A673 (cell line): ENCODE measurements around the gene STAP2. TPM values are rescaled to one million over a fixed set of nuclear protein-coding genes. Genes with fewer than 3 reads are reported as not detected.
A peak's percentile ranks its signal among the peaks of the same experiment; 100 is the strongest.

ENCODE experiments used
- BruUV-seq: library from RNA; stranded (reverse); fragments of 400-500 nt; replicated peaks from 2 replicates; lab custom pipeline; 2021; lab: Mats Ljungman, UMichigan
- CTCF ChIA-PET: fragments of 300-600 bp; sonication (Branson Sonifier 250); formaldehyde crosslinking; loops from one replicate; lab custom pipeline; 2022; ENCODE audit warnings: antibody characterized with exemption; lab: Charles Lee
- POLR2A ChIA-PET: fragments of 300-600 bp; sonication (Branson Sonifier 250); formaldehyde crosslinking; loops from one replicate; lab custom pipeline; 2022; ENCODE audit warnings: antibody characterized with exemption; ENCODE audit not compliant: low non-redundant PET; lab: Charles Lee
- DNase-seq: peaks from one replicate; pipeline ENCODE4 v3.0.0-alpha.2; 2015; ENCODE audit warnings: low spot score
- H3K27ac ChIP-seq: fragments of 200-600 bp; sonication (generic); 2 replicates; pipeline ENCODE4 v1.5.1; 2016; ENCODE audit warnings: mixed run types, low read depth, mild to moderate bottlenecking, mixed read lengths, antibody characterized with exemption, low read length; ENCODE audit not compliant: poor library complexity, severe bottlenecking
- H3K27me3 ChIP-seq: fragments of 200-600 bp; sonication (generic); replicated peaks from 2 replicates; pipeline ENCODE4 v1.6.1; 2017; ENCODE audit warnings: mixed run types, low read depth, mild to moderate bottlenecking, mixed read lengths, antibody characterized with exemption, low read length; ENCODE audit not compliant: insufficient read depth, poor library complexity
- H3K36me3 ChIP-seq: fragments of 200-600 bp; sonication (generic); 2 replicates; pipeline ENCODE4 v1.6.1; 2016; ENCODE audit warnings: mixed run types, mild to moderate bottlenecking, mixed read lengths, antibody characterized with exemption, low read length; ENCODE audit not compliant: insufficient read depth, poor library complexity, severe bottlenecking
- H3K4me1 ChIP-seq: fragments of 200-600 bp; sonication (generic); 2 replicates; pipeline ENCODE4 v1.6.1; 2017; ENCODE audit warnings: mixed run types, mild to moderate bottlenecking, mixed read lengths, antibody characterized with exemption, low read length; ENCODE audit not compliant: insufficient read depth, poor library complexity, severe bottlenecking
- H3K4me3 ChIP-seq: fragments of 200-600 bp; sonication (generic); 2 replicates; pipeline ENCODE4 v1.5.1; 2016; ENCODE audit warnings: low read depth, mixed run types, mild to moderate bottlenecking, mixed read lengths, low read length; ENCODE audit not compliant: poor library complexity, severe bottlenecking
- H3K9me3 ChIP-seq: fragments of 200-600 bp; sonication (generic); 2 replicates; pipeline ENCODE4 v1.6.1; 2016; ENCODE audit warnings: mixed run types, low read depth, mild to moderate bottlenecking, mixed read lengths, antibody characterized with exemption, low read length; ENCODE audit not compliant: poor library complexity, severe bottlenecking
- EZH2 ChIP-seq: fragments of 200-600 bp; sonication (generic); IDR thresholded peaks from 2 replicates; pipeline ENCODE4 v1.6.1; 2017; ENCODE audit warnings: borderline replicate concordance, low read depth, mild to moderate bottlenecking, mixed read lengths, antibody characterized with exemption, low read length; ENCODE audit not compliant: poor library complexity, severe bottlenecking
- intact Hi-C: fragments of 100-400 bp; cut with micrococcal nuclease; formaldehyde crosslinking; loops from one replicate; pipeline ENCODE4 v1.10.0; 2022; ENCODE audit not compliant: unreplicated experiment
- total RNA-seq: library from RNA; stranded (reverse); gene quantifications from 2 replicates; pipeline ENCODE4 v1.2.3, GENCODE V29; 2021
- TF ChIP-seq, protein P1 (sequence below): fragments of 300-800, 200-600 bp; sonication (generic); conservative IDR thresholded peaks from 2 replicates; pipeline ENCODE4 v1.5.1; 2017; ENCODE audit warnings: low read depth, mild to moderate bottlenecking, antibody characterized with exemption, low read length, moderate library complexity, mixed read lengths

The STAP2 gene
- total RNA-seq, 1 experiment from 2014 or later, result 2.0 TPM

DNA sequence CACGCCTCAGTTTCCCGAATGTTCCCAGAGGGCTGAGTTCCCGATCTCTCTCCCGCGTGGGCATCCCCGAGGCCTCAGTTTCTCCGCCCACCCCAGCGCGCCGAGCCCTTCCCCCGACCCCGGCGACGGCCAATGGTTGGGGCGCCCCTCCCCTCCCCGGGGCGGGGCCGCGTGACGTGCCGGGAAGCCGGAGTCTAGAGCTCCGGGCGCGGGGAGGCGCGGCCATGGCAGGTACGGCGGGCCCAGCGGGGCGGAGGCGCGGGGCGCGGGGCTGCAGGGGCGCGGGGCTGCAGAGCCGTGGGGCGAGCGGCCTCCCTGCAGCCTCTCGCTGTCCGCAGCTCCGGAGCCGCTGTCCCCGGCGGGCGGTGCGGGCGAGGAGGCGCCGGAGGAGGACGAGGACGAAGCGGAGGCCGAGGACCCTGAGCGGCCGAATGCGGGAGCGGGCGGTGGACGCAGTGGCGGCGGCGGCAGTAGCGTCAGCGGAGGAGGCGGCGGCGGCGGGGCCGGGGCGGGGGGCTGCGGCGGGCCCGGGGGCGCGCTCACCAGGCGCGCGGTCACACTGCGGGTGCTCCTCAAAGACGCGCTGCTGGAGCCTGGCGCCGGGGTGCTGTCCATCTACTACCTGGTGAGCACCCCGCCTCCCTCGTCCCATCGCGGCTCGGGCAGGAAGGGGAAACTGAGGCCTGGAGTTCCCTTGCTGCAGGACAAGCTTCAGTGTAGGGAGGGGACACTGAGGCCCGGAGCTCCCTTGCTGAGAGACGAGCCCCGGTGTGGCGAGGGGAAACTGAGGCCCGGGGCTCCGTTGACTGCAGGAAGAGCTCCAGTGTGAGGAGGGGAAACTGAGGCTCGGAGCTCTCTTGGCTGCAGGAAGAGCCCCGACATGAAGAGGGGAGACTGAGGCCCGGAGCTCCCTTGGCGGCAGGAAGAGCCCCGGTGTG is 5.0 kb upstream of the STAP2 start, which contains the start of gene MPND:
Gene MPND, plus strand, starts transcription at position 193 of the 938 bp plus-strand sequence. Its CDS starts 32 bp downstream, at position 225.
- Histone ChIP-seq H3K27ac (peak within 1 kb of the TSS; percentile 91), H3K27me3 (no peaks in the 10 kb centered on the region), H3K4me1 (peaks cover 1% of the 10 kb centered on the region), H3K4me3 (peak within 1 kb of the TSS; percentile 68), H3K9me3 (no peaks in the 10 kb centered on the region), H3K36me3 (no peaks in the 10 kb centered on the region)
- ChIA-PET POLR2A (interaction anchor here (0.6 to 0.7 kb wide), 2 partner anchors 96 to 356 kb away, joined by 3 to 14 read pairs; no protein-coding TSS in a partner anchor), CTCF (interaction anchor here (0.5 to 2.1 kb wide), 5 partner anchors 9 to 356 kb away, joined by 5 to 17 read pairs (median 6); no protein-coding TSS in a partner anchor)
- DNase-seq, result peak; percentile 93
- TF ChIP-seq, protein P1, sequence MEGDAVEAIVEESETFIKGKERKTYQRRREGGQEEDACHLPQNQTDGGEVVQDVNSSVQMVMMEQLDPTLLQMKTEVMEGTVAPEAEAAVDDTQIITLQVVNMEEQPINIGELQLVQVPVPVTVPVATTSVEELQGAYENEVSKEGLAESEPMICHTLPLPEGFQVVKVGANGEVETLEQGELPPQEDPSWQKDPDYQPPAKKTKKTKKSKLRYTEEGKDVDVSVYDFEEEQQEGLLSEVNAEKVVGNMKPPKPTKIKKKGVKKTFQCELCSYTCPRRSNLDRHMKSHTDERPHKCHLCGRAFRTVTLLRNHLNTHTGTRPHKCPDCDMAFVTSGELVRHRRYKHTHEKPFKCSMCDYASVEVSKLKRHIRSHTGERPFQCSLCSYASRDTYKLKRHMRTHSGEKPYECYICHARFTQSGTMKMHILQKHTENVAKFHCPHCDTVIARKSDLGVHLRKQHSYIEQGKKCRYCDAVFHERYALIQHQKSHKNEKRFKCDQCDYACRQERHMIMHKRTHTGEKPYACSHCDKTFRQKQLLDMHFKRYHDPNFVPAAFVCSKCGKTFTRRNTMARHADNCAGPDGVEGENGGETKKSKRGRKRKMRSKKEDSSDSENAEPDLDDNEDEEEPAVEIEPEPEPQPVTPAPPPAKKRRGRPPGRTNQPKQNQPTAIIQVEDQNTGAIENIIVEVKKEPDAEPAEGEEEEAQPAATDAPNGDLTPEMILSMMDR, result no peak; the same call in 1 of the 2 replicates
- TF ChIP-seq EZH2, result no peak
- BruUV-seq, result no TSS peak
- intact Hi-C loops, result loop anchor here (2.0 kb wide), 1 partner anchor 97 kb away; the partner anchor contains the start of gene YJU2

DNA sequence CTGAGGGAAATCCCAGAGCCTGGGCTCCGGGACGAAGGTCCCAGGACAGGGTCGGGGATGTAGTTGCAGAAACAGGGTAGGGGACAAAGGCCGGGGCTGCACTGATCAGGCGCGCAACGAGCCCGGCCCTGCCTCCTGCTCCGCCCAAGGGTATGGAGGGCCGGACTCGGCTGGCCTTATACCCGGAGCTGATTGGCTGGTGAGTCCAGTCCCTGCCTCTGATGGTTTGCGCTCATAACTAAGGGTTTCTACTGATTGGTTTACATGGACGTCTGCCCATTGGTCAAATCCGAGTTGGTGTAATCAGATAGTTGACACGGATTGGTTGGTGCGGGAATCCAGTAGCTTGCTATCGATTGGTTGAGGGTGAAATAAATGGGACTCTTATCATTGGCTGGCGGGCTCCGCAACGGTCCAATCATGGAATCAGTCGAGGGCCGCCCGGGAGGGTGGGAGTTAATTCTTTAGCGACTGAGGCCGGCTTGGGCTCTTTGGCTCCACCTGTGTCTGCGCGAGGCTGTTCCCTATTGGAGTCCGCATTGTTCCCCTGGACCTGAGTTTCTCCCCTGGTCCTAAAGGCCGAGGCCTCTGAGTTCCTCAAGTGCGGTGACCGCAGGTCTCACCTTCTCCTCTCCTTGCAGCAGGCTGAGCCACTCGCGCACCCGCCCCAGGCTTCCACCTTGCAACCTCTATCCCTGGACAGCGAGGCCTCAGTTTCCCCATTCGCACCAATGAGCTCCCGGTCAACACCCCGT is 4.2 kb upstream of the STAP2 start:
- Histone ChIP-seq H3K36me3 (no peaks in the 10 kb centered on the region), H3K9me3 (no peaks in the 10 kb centered on the region), H3K4me1 (peaks cover 8% of the 10 kb centered on the region), H3K27me3 (no peaks in the 10 kb centered on the region), H3K27ac (peak overlapping the region; percentile 91), H3K4me3 (peak overlapping the region; percentile 68)
- DNase-seq, result peak; percentile 100
- ChIA-PET POLR2A (interaction anchor here (0.6 to 0.7 kb wide), 3 partner anchors 96 to 355 kb away, joined by 3 to 14 read pairs (median 11); no protein-coding TSS in a partner anchor), CTCF (interaction anchor here (0.5 to 2.1 kb wide), 9 partner anchors 10 to 355 kb away, joined by 3 to 17 read pairs (median 6); no protein-coding TSS in a partner anchor)
- intact Hi-C loops, result loop anchor here (2.0 kb wide), 1 partner anchor 96 kb away; the partner anchor contains the start of gene YJU2
- BruUV-seq, result no TSS peak
- no peak for TF ChIP-seq EZH2
- TF ChIP-seq, protein P1, result peak; percentile 39

DNA sequence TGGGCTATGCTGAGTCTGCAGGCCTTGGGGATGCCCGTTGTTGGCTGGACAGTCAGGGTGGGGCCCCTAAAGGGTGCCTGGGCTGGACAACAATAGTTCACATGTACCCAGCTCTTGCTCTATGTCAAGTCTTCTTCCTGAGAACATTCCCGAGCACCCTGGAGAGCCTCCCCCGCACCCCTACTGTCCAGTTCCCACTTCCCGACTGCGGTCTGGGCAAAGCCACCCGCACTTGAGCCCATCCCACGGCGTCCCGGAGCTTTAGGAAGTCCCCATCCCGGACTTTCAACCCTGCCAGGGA is 3.6 kb upstream of the STAP2 start:
- peaks cover 8% of the 10 kb centered on the region for H3K4me1 ChIP-seq
- H3K9me3 ChIP-seq, result no peaks in the 10 kb centered on the region
- H3K36me3 ChIP-seq, result no peaks in the 10 kb centered on the region
- TSS peak; percentile 99 for BruUV-seq
- ChIA-PET CTCF (interaction anchor here (0.5 to 2.1 kb wide), 7 partner anchors 10 to 336 kb away, joined by 3 to 17 read pairs (median 6); no protein-coding TSS in a partner anchor), POLR2A (interaction anchor here (0.6 kb wide), 1 partner anchor 349 kb away, joined by 11 read pairs; no protein-coding TSS in a partner anchor)
- no peak for TF ChIP-seq EZH2
- TF ChIP-seq, protein P1, result no peak
- no peaks in the 10 kb centered on the region for H3K27me3 ChIP-seq
- peak overlapping the region; percentile 91 for H3K27ac ChIP-seq
- intact Hi-C loops, result loop anchor here (2.0 kb wide), 1 partner anchor 95 kb away; the partner anchor contains the start of gene YJU2
- DNase-seq, result no peak
- H3K4me3 ChIP-seq, result peak overlapping the region; percentile 68
